KMS-11 (cell line): ENCODE data around the gene SLC25A48.

Experiments
- H2AFZ ChIP-seq: fragments of 200-600 bp; sonication (generic); 2 replicates; pipeline ENCODE4 v1.6.1; 2016; ENCODE audit warnings: antibody characterized with exemption, mixed run types, low read depth
- H3K27ac ChIP-seq: fragments of 200-600 bp; sonication (generic); 2 replicates; pipeline ENCODE4 v1.6.1; 2016; ENCODE audit warnings: mild to moderate bottlenecking, mixed run types
- H3K27me3 ChIP-seq: fragments of 200-600 bp; sonication (generic); 2 replicates; pipeline ENCODE4 v1.6.1; 2017; ENCODE audit warnings: mild to moderate bottlenecking, low read depth, mixed run types, moderate library complexity; ENCODE audit not compliant: insufficient read depth
- H3K36me3 ChIP-seq: fragments of 200-600 bp; sonication (generic); 2 replicates; pipeline ENCODE4 v1.6.1; 2017; ENCODE audit warnings: mild to moderate bottlenecking, mixed run types; ENCODE audit not compliant: insufficient read depth
- H3K4me1 ChIP-seq: fragments of 200-600 bp; sonication (generic); 2 replicates; pipeline ENCODE4 v1.6.1; 2016; ENCODE audit warnings: mild to moderate bottlenecking, low read depth, mixed run types; ENCODE audit not compliant: poor library complexity, severe bottlenecking
- H3K4me2 ChIP-seq: fragments of 200-600 bp; sonication (generic); 2 replicates; pipeline ENCODE4 v1.7.0; 2016; ENCODE audit warnings: mild to moderate bottlenecking, mixed run types
- H3K4me3 ChIP-seq: fragments of 200-600 bp; sonication (generic); IDR thresholded peaks from 2 replicates; pipeline ENCODE4 v1.6.1; 2017; ENCODE audit warnings: low read depth, low read length, mixed read lengths; ENCODE audit not compliant: insufficient read depth
- H3K79me2 ChIP-seq: fragments of 200-600 bp; sonication (generic); 2 replicates; pipeline ENCODE4 v1.6.1; 2016; ENCODE audit warnings: low read depth, mixed run types; ENCODE audit not compliant: insufficient read depth
- H3K9ac ChIP-seq: fragments of 200-600 bp; sonication (generic); 2 replicates; pipeline ENCODE4 v1.6.1; 2016; ENCODE audit warnings: mild to moderate bottlenecking, mixed run types
- H4K20me1 ChIP-seq: fragments of 200-600 bp; sonication (generic); 2 replicates; pipeline ENCODE4 v1.6.1; 2016; ENCODE audit warnings: mild to moderate bottlenecking, mixed run types; ENCODE audit not compliant: insufficient read depth
- CTCF ChIP-seq: fragments of 200-600 bp; sonication (generic); conservative IDR thresholded peaks from 2 replicates; pipeline ENCODE4 v1.6.1; 2017; ENCODE audit warnings: low read depth, mild to moderate bottlenecking, antibody characterized with exemption, low read length, moderate library complexity, mixed read lengths

The SLC25A48 gene

GRCh38 chr5:135894789-135895188 is 60.3 kb downstream of the SLC25A48 start:
- Histone ChIP-seq H3K27ac (no peak overlapping the region), H3K4me2 (no peak overlapping the region), H4K20me1 (no peaks in the 10 kb centered on the region), H3K4me3 (no peak overlapping the region), H3K4me1 (peaks cover 25% of the 10 kb centered on the region), H3K36me3 (no peaks in the 10 kb centered on the region), H3K27me3 (no peaks in the 10 kb centered on the region), H3K79me2 (no peaks in the 10 kb centered on the region), H2AFZ (no peak overlapping the region), H3K9ac (no peak overlapping the region)
- TF ChIP-seq CTCF, result no peak

- H3K27ac ChIP-seq, result no peak within 1 kb of the TSS
- no peaks in the 10 kb centered on the region for H3K36me3 ChIP-seq
- no peak for TF ChIP-seq CTCF
- H3K4me3 ChIP-seq, result no peak within 1 kb of the TSS
- H3K4me1 ChIP-seq, result peaks cover 17% of the 10 kb centered on the region
- H3K27me3 ChIP-seq, result no peaks in the 10 kb centered on the region
- no peak within 1 kb of the TSS for H2AFZ ChIP-seq
- H3K4me2 ChIP-seq, result no peak within 1 kb of the TSS
- no peak within 1 kb of the TSS for H3K9ac ChIP-seq
- no peaks in the 10 kb centered on the region for H3K79me2 ChIP-seq
- H4K20me1 ChIP-seq, result no peaks in the 10 kb centered on the region
These were observed 61.1 kb downstream of the SLC25A48 start, which contains the start of gene IL9 for GRCh38 chr5:135895474-135896006. Gene IL9, minus strand, starts transcription at chr5:135895841. Its CDS starts 25 bp downstream, at chr5:135895816.

GRCh38 chr5:135898651-135899050 is 64.2 kb downstream of the SLC25A48 start:
- H3K36me3 ChIP-seq, result no peaks in the 10 kb centered on the region
- TF ChIP-seq CTCF, result no peak
- H2AFZ ChIP-seq, result no peak overlapping the region
- no peak overlapping the region for H3K9ac ChIP-seq
- H4K20me1 ChIP-seq, result no peaks in the 10 kb centered on the region
- no peak overlapping the region for H3K4me3 ChIP-seq
- no peaks in the 10 kb centered on the region for H3K27me3 ChIP-seq
- H3K27ac ChIP-seq, result no peak overlapping the region
- H3K79me2 ChIP-seq, result no peaks in the 10 kb centered on the region
- no peaks in the 10 kb centered on the region for H3K4me1 ChIP-seq
- H3K4me2 ChIP-seq, result no peak overlapping the region

GRCh38 chr5:135900276-135900675 is 65.8 kb downstream of the SLC25A48 start:
- H3K9ac ChIP-seq, result no peak overlapping the region
- no peaks in the 10 kb centered on the region for H3K36me3 ChIP-seq
- H3K79me2 ChIP-seq, result no peaks in the 10 kb centered on the region
- H3K27me3 ChIP-seq, result no peaks in the 10 kb centered on the region
- no peaks in the 10 kb centered on the region for H4K20me1 ChIP-seq
- TF ChIP-seq CTCF, result no peak
- H2AFZ ChIP-seq, result no peak overlapping the region
- no peak overlapping the region for H3K27ac ChIP-seq
- H3K4me2 ChIP-seq, result no peak overlapping the region
- H3K4me1 ChIP-seq, result no peaks in the 10 kb centered on the region
- H3K4me3 ChIP-seq, result no peak overlapping the region
